ENCODE data around the gene BIN2. TPM values are rescaled to one million over a fixed set of nuclear protein-coding genes. Genes with fewer than 3 reads are reported as not detected.
A peak's percentile ranks its signal among the peaks of the same experiment; 100 is the strongest.

The BIN2 gene
- total RNA-seq, 3 donors from 2014 or later (not counting 1 experiment from before 2014, with no cell fraction given): 443 to 495 (median 478) TPM

GRCh38 chr12:51328587-51328986 lies 4.6 kb upstream of the BIN2 start:
- Mint-ChIP-seq H3K4me3 (peak overlapping the region; percentile 32), H3K27me3 (ENCODE audit: low read depth in 2 of 2) (no peaks in the 10 kb centered on the region), H3K27ac (peak overlapping the region; percentile 81 to 90), H3K36me3 (no peaks in the 10 kb centered on the region), H3K4me1 (peaks cover 50 to 52% of the 10 kb centered on the region in 2 donors), H3K9me3 (no peaks in the 10 kb centered on the region)
- WGBS (ENCODE audit: insufficient coverage): 94% methylated on average over 4 of the region's 4 CpGs
- H3K9me3 ChIP-seq (ENCODE audit: control insufficient read depth, insufficient read depth, low read length): no peaks in the 10 kb centered on the region
- no peak for ATAC-seq
- H3K27ac ChIP-seq (ENCODE audit: low read length): no peak overlapping the region
- H3K4me1 ChIP-seq (ENCODE audit: control insufficient read depth, insufficient read depth, low read length): peaks cover 55% of the 10 kb centered on the region
- no peaks in the 10 kb centered on the region for H3K27me3 ChIP-seq (ENCODE audit: control insufficient read depth, insufficient read depth, low read length)
- intact Hi-C loops (cut with micrococcal nuclease): loop anchor here (5.0 kb wide), 1 partner anchor 61 kb away; no protein-coding TSS in a partner anchor
- no peak for DNase-seq
- no peaks in the 10 kb centered on the region for H3K36me3 ChIP-seq (ENCODE audit: control insufficient read depth, insufficient read depth, low read length)
- no peak overlapping the region for H3K4me3 ChIP-seq (ENCODE audit: low read length)
- no peak for TF ChIP-seq CTCF (IDR thresholded peaks at IDR 0.05)

GRCh38 chr12:51326698-51327439 lies 2.9 kb upstream of the BIN2 start:
- Mint-ChIP-seq H3K36me3 (peaks cover 15% of the 10 kb centered on the region), H3K27me3 (ENCODE audit: low read depth in 2 of 2) (no peaks in the 10 kb centered on the region), H3K4me3 (peak overlapping the region; percentile 59), H3K27ac (peak overlapping the region; percentile 87 to 90), H3K9me3 (no peaks in the 10 kb centered on the region), H3K4me1 (peaks cover 67% of the 10 kb centered on the region in 2 donors)
- intact Hi-C loops (cut with micrococcal nuclease): loop anchor here (5.0 kb wide), 1 partner anchor 60 kb away; no protein-coding TSS in a partner anchor
- ATAC-seq (peak; percentile 19 to 47 (median 23)), DNase-seq (peak in 1 of 2 donors; percentile 42)
- H3K4me3 ChIP-seq (ENCODE audit: low read length): no peak overlapping the region
- peaks cover 2% of the 10 kb centered on the region for H3K36me3 ChIP-seq (ENCODE audit: control insufficient read depth, insufficient read depth, low read length)
- peaks cover 64% of the 10 kb centered on the region for H3K4me1 ChIP-seq (ENCODE audit: control insufficient read depth, insufficient read depth, low read length)
- WGBS (ENCODE audit: insufficient coverage): 29% methylated on average over 7 of the region's 7 CpGs
- no peak for TF ChIP-seq CTCF (IDR thresholded peaks at IDR 0.05)
- peak overlapping the region; percentile 57 for H3K27ac ChIP-seq (ENCODE audit: low read length)
- H3K9me3 ChIP-seq (ENCODE audit: control insufficient read depth, insufficient read depth, low read length): no peaks in the 10 kb centered on the region
- no peaks in the 10 kb centered on the region for H3K27me3 ChIP-seq (ENCODE audit: control insufficient read depth, insufficient read depth, low read length)

GRCh38 chr12:51324953-51325352 lies 979 bp upstream of the BIN2 start:
- Histone ChIP-seq H3K27me3 (ENCODE audit: control insufficient read depth, insufficient read depth, low read length) (no peaks in the 10 kb centered on the region), H3K4me1 (ENCODE audit: control insufficient read depth, insufficient read depth, low read length) (peaks cover 83% of the 10 kb centered on the region), H3K4me3 (ENCODE audit: low read length) (no peak overlapping the region), H3K27ac (ENCODE audit: low read length) (peak overlapping the region; percentile 97), H3K36me3 (ENCODE audit: control insufficient read depth, insufficient read depth, low read length) (peaks cover 5% of the 10 kb centered on the region), H3K9me3 (ENCODE audit: control insufficient read depth, insufficient read depth, low read length) (no peaks in the 10 kb centered on the region)
- no peak for TF ChIP-seq CTCF (IDR thresholded peaks at IDR 0.05)
- peak overlapping the region; percentile 87 to 90 for H3K27ac Mint-ChIP-seq
- WGBS (ENCODE audit: insufficient coverage): 95% methylated on average over 4 of the region's 4 CpGs
- no peak for DNase-seq
- intact Hi-C loops (cut with micrococcal nuclease): loop anchor here (1.0 to 5.0 kb wide), 2 partner anchors 44 to 58 kb away; no protein-coding TSS in a partner anchor
- ATAC-seq: no peak
- no peaks in the 10 kb centered on the region for H3K9me3 Mint-ChIP-seq
- H3K36me3 Mint-ChIP-seq: peaks cover 18% of the 10 kb centered on the region
- H3K27me3 Mint-ChIP-seq (ENCODE audit: low read depth in 2 of 2): no peaks in the 10 kb centered on the region
- peak overlapping the region; percentile 74 for H3K4me3 Mint-ChIP-seq
- H3K4me1 Mint-ChIP-seq: peaks cover 83 to 84% of the 10 kb centered on the region in 2 donors

Measured in natural killer cell (primary cell).